K562 (cell line): Measurements from ENCODE around the gene FOXF2. TPM values are rescaled to one million over a fixed set of nuclear protein-coding genes. Genes with fewer than 3 reads are reported as not detected.

ENCODE experiments used
- BCOR ChIP-seq: fragments of 450-650 bp; IDR thresholded peaks from 2 replicates; pipeline ENCODE4 v1.6.1; 2016
- HDAC8 ChIP-seq: fragments of 450-650 bp; IDR thresholded peaks from 2 replicates; pipeline ENCODE4 v1.6.1; 2016; ENCODE audit warnings: mild to moderate bottlenecking, missing genetic modification characterization, moderate library complexity, missing compliant biosample characterization
- ILF3 ChIP-seq: fragments of 450-650 bp; IDR thresholded peaks from 2 replicates; pipeline ENCODE4 v1.6.1; 2018; ENCODE audit warnings: antibody characterized with exemption, mild to moderate bottlenecking, moderate library complexity, borderline replicate concordance
- JUND ChIP-seq, 2 experiments: IDR thresholded peaks; 2 replicates in 1 of 2; 3 replicates in 1 of 2; pipeline ENCODE4 v1.6.1; 2011; ENCODE audit warnings: borderline replicate concordance in 2 of 2, low read depth in 2 of 2, low read length in 2 of 2, improper control_type of control experiment in 1 of 2, missing biosample characterization in 1 of 2, missing genetic modification characterization in 1 of 2, missing genetic modification reagents in 1 of 2
- MAFF ChIP-seq: IDR thresholded peaks from 2 replicates; pipeline ENCODE4 v1.6.1; 2012; ENCODE audit warnings: low read length, improper control_type of control experiment
- MED1 ChIP-seq: sonication (generic); formaldehyde crosslinking; IDR thresholded peaks from 2 replicates; pipeline ENCODE4 v1.8.1; 2023; ENCODE audit warnings: missing genetic modification reagents, borderline replicate concordance
- NONO ChIP-seq, 2 experiments: fragments of 200-400 bp in 1 of 2; fragments of 450-650 bp in 1 of 2; formaldehyde crosslinking in 1 of 2; IDR thresholded peaks; 2 replicates each; pipeline ENCODE4 v1.6.1; 2017; ENCODE audit warnings: low read depth in 2 of 2, mild to moderate bottlenecking in 2 of 2, moderate library complexity in 2 of 2, low read length in 1 of 2
- SMARCA4 ChIP-seq: fragments of 450-650 bp; IDR thresholded peaks from 2 replicates; pipeline ENCODE4 v1.6.1; 2016
- ZEB2 ChIP-seq: fragments of 450-650 bp; IDR thresholded peaks from 2 replicates; pipeline ENCODE4 v1.6.1; 2016
- ZNF764 ChIP-seq: fragments of 250-450 bp; sonication (Bioruptor Pico); IDR thresholded peaks from 2 replicates; pipeline ENCODE4 v1.4.0; 2020; ENCODE audit warnings: low read depth, mild to moderate bottlenecking, moderate library complexity
- polyA plus RNA-seq, 8 experiments: library from polyadenylated mRNA; depleted of rRNA in 4 of 8; stranded (reverse) in 5 of 8; unstranded in 3 of 8; fragments of >200 nt; fragmentation: Nextera tagmentation in 2 of 8; fragmentation: Illumina TruSeq in 1 of 8; extraction: Ambion mirVana in 2 of 8; extraction: Trizol in 1 of 8; gene quantifications; 2 replicates each; pipeline versions ENCODE4 v1.2.1 to v1.2.3, GENCODE V29; 2011 to 2014; ENCODE audit warnings: inconsistent platforms in 1 of 8, missing spikeins in 1 of 8
- total RNA-seq, 7 experiments: library from RNA; depleted of rRNA in 6 of 7; stranded (reverse); fragments of >200 nt in 6 of 7; fragmentation: Illumina TruSeq in 2 of 7; extraction: Trizol in 2 of 7; gene quantifications; 2 replicates each; pipeline versions ENCODE4 v1.2.1 to v1.2.3, GENCODE V29; 2011 to 2021; ENCODE audit warnings: low replicate concordance in 1 of 7
- TF ChIP-seq, protein P1 (sequence below), 2 experiments: fragments of 250-450 bp in 1 of 2; fragments of 450-650 bp in 1 of 2; sonication (Bioruptor Pico) in 1 of 2; IDR thresholded peaks; 2 replicates each; pipeline versions ENCODE4 v1.6.1 to v1.8.0; 2016 to 2021; ENCODE audit warnings: mild to moderate bottlenecking in 2 of 2, moderate library complexity in 2 of 2, missing compliant biosample characterization in 1 of 2, missing genetic modification characterization in 1 of 2
- TF ChIP-seq, protein P2 (sequence below), 3 experiments: IDR thresholded peaks in 2 of 3; conservative IDR thresholded peaks in 1 of 3; 2 replicates each; pipeline ENCODE4 v1.5.1; 2011 to 2012; ENCODE audit warnings: low read length in 3 of 3, mild to moderate bottlenecking in 3 of 3, control low read depth in 2 of 3, improper control_type of control experiment in 1 of 3, inconsistent platforms in 1 of 3, low read depth in 1 of 3, mixed read lengths in 1 of 3, moderate library complexity in 1 of 3; ENCODE audit not compliant: insufficient read depth in 2 of 3
- TF ChIP-seq, protein P3 (sequence below), 2 experiments: fragments of 450-650 bp; formaldehyde crosslinking in 1 of 2; IDR thresholded peaks; 2 replicates each; pipeline versions ENCODE4 v1.4.0 to v1.6.1; 2014 to 2020; ENCODE audit warnings: mild to moderate bottlenecking in 2 of 2, borderline replicate concordance in 1 of 2, low read depth in 1 of 2
- TF ChIP-seq, protein P4 (sequence below): fragments of 450-650 bp; IDR thresholded peaks from one replicate; pipeline ENCODE4 v1.6.1; 2018; ENCODE audit warnings: mild to moderate bottlenecking, moderate library complexity; ENCODE audit not compliant: partially characterized antibody

FOXF2 gene
- total and polyA plus RNA-seq, 9 of the 15 experiments (the other 6 are each of a cell fraction or from before 2014, with no cell fraction given): not detected

DNA sequence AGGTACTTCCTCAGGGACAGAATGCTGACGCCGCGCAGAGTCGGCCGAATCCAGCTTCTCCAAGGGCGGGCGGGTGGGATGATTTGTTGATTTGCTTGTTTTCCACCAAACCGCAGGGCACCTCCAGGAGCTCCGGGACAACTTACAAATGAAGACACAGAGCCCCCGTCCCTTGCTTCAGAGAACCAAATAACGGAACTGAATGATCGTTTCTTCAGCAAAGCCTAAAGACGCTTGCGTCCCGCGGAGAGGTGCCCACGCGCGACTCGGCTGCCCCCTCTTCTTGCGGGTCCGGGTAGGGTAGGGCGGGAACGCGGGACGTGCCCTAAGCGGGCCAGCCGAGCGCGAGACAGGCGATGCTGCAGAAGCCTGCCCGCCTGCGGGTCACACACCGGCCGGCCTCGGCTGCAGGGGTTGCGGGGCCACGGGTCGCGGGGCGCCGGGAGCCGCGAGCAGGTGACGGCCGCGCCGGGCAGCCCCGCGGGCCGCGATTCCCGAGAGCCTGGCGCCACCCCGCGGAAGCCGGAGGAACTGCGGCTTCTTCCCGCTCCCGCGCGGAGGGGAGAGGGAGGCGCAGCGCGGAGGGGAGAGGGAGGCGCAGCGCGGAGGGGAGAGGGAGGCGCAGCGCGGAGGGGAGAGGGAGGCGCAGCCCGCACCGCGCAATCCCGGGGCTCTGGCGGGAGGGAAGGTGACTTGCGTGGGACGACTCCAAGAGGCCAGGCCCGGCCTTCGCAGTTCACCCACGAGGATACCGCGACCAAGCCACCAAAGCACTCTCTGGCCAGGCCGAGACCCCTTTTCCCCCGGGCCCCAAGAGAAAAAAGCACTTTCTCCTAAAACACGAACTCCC is 7.7 kb upstream of the FOXF2 start (continued):
- no peak for TF ChIP-seq JUND (IDR thresholded peaks at IDR 0.05; ENCODE audit: borderline replicate concordance, low read depth, low read length)
- TF ChIP-seq JUND (tag; IDR thresholded peaks at IDR 0.05; ENCODE audit: borderline replicate concordance, low read depth, low read length): no peak
- TF ChIP-seq, protein P1, sequence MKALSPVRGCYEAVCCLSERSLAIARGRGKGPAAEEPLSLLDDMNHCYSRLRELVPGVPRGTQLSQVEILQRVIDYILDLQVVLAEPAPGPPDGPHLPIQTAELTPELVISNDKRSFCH (CRISPR knock-in tag; IDR thresholded peaks at IDR 0.05): no peak
- TF ChIP-seq, protein P1 (tag; IDR thresholded peaks at IDR 0.05): no peak
- TF ChIP-seq, protein P2, sequence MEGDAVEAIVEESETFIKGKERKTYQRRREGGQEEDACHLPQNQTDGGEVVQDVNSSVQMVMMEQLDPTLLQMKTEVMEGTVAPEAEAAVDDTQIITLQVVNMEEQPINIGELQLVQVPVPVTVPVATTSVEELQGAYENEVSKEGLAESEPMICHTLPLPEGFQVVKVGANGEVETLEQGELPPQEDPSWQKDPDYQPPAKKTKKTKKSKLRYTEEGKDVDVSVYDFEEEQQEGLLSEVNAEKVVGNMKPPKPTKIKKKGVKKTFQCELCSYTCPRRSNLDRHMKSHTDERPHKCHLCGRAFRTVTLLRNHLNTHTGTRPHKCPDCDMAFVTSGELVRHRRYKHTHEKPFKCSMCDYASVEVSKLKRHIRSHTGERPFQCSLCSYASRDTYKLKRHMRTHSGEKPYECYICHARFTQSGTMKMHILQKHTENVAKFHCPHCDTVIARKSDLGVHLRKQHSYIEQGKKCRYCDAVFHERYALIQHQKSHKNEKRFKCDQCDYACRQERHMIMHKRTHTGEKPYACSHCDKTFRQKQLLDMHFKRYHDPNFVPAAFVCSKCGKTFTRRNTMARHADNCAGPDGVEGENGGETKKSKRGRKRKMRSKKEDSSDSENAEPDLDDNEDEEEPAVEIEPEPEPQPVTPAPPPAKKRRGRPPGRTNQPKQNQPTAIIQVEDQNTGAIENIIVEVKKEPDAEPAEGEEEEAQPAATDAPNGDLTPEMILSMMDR (IDR thresholded peaks at IDR 0.05 in 2 of 3, conservative IDR thresholded peaks at IDR 0.05 in 1 of 3; ENCODE audit: insufficient read depth in 2 of 3, low read depth in 1 of 3, low read length in 3 of 3): peak; percentile 64 to 86 (median 71)
- no peak for TF ChIP-seq SMARCA4
- peak in 1 of 2 experiments; percentile 73; a peak in 1 of 4 replicates for TF ChIP-seq NONO (IDR thresholded peaks at IDR 0.05; ENCODE audit: low read depth in 2 of 2, low read length in 1 of 2)
- TF ChIP-seq, protein P3, sequence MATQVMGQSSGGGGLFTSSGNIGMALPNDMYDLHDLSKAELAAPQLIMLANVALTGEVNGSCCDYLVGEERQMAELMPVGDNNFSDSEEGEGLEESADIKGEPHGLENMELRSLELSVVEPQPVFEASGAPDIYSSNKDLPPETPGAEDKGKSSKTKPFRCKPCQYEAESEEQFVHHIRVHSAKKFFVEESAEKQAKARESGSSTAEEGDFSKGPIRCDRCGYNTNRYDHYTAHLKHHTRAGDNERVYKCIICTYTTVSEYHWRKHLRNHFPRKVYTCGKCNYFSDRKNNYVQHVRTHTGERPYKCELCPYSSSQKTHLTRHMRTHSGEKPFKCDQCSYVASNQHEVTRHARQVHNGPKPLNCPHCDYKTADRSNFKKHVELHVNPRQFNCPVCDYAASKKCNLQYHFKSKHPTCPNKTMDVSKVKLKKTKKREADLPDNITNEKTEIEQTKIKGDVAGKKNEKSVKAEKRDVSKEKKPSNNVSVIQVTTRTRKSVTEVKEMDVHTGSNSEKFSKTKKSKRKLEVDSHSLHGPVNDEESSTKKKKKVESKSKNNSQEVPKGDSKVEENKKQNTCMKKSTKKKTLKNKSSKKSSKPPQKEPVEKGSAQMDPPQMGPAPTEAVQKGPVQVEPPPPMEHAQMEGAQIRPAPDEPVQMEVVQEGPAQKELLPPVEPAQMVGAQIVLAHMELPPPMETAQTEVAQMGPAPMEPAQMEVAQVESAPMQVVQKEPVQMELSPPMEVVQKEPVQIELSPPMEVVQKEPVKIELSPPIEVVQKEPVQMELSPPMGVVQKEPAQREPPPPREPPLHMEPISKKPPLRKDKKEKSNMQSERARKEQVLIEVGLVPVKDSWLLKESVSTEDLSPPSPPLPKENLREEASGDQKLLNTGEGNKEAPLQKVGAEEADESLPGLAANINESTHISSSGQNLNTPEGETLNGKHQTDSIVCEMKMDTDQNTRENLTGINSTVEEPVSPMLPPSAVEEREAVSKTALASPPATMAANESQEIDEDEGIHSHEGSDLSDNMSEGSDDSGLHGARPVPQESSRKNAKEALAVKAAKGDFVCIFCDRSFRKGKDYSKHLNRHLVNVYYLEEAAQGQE (IDR thresholded peaks at IDR 0.05; ENCODE audit: borderline replicate concordance): peak; percentile 77
- TF ChIP-seq, protein P3 (CRISPR knock-in tag; IDR thresholded peaks at IDR 0.05; ENCODE audit: low read depth): no peak
- no peak for TF ChIP-seq ZNF764 (CRISPR knock-in tag)
- TF ChIP-seq ILF3: no peak
- TF ChIP-seq HDAC8 (tag): no peak
- TF ChIP-seq ZEB2: no peak
- TF ChIP-seq BCOR: no peak
- no peak for TF ChIP-seq MAFF
- TF ChIP-seq MED1: no peak
- TF ChIP-seq, protein P4, sequence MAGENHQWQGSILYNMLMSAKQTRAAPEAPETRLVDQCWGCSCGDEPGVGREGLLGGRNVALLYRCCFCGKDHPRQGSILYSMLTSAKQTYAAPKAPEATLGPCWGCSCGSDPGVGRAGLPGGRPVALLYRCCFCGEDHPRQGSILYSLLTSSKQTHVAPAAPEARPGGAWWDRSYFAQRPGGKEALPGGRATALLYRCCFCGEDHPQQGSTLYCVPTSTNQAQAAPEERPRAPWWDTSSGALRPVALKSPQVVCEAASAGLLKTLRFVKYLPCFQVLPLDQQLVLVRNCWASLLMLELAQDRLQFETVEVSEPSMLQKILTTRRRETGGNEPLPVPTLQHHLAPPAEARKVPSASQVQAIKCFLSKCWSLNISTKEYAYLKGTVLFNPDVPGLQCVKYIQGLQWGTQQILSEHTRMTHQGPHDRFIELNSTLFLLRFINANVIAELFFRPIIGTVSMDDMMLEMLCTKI: no peak
